Heart right ventricle (tissue), 16 donors: ENCODE data around the gene HNRNPAB. TPM values are rescaled to one million over a fixed set of nuclear protein-coding genes. Genes with fewer than 3 reads are reported as not detected.

Experiments used
- ATAC-seq, 8 donors: fragments of 200-7000 bp; cut with Tn5 transposase; one replicate each; pipeline ENCODE4 v1.9.1; 2020; ENCODE audit warnings: mild to moderate bottlenecking in 8 of 8, moderate library complexity in 8 of 8, moderate number of reproducible peaks in 1 of 8
- DNase-seq, 2 donors: peaks; one replicate each; pipeline ENCODE4 v3.0.0-alpha.2; 2020
- H3K27ac ChIP-seq, 10 donors: fragments of 200-600 bp; sonication (generic) in 2 of 10; one replicate each; pipeline versions ENCODE4 v1.5.0 to v1.8.0; 2020 to 2022; ENCODE audit warnings: mild to moderate bottlenecking in 3 of 10
- H3K27me3 ChIP-seq, 7 donors: fragments of 200-600 bp; one replicate each; pipeline ENCODE4 v1.8.0; 2021 to 2022; ENCODE audit warnings: mild to moderate bottlenecking in 2 of 7
- H3K36me3 ChIP-seq, 9 donors: fragments of 200-600 bp; sonication (generic) in 1 of 9; one replicate each; pipeline versions ENCODE4 v1.5.0 to v1.8.0; 2020 to 2022; ENCODE audit warnings: mild to moderate bottlenecking in 2 of 9
- H3K4me1 ChIP-seq, 9 donors: fragments of 200-600 bp; sonication (generic) in 1 of 9; one replicate each; pipeline versions ENCODE4 v1.5.0 to v1.8.0; 2020 to 2022; ENCODE audit warnings: mild to moderate bottlenecking in 4 of 9
- H3K4me3 ChIP-seq, 10 donors: fragments of 200-600 bp; sonication (generic) in 2 of 10; one replicate each; pipeline versions ENCODE4 v1.5.0 to v1.8.0; 2020 to 2022; ENCODE audit warnings: mild to moderate bottlenecking in 7 of 10, moderate library complexity in 2 of 10
- H3K9me3 ChIP-seq, 11 donors: fragments of 200-600 bp in 10 of 11; sonication (generic) in 2 of 11; one replicate each; pipeline versions ENCODE4 v1.5.0 to v1.8.0; 2013 to 2022; ENCODE audit warnings: mild to moderate bottlenecking in 2 of 11, control low read depth in 1 of 11, moderate library complexity in 1 of 11
- WGBS, 2 donors: extraction: QIAGEN DNeasy Blood & Tissue Kit; methylation state at CpG; one replicate each; pipeline ENCODE4 v1.1.7; 2013; ENCODE audit warnings: inconsistent platforms in 1 of 2; 5-methylcytosine and 5-hydroxymethylcytosine counted together
- intact Hi-C, 10 donors: fragments of 100-400 bp; cut with DNase I; formaldehyde crosslinking; loops; one replicate each; pipeline versions ENCODE4 v1.11.1 to v1.14.2; 2022
- polyA plus RNA-seq, 2 donors: library from polyadenylated mRNA; stranded (reverse); fragments of 200-250 nt; gene quantifications; one replicate each; pipeline ENCODE4 v1.2.3, GENCODE V29; 2013
- total RNA-seq, 10 donors: library from RNA; stranded (reverse); fragmentation: NEBNext Ultra II Directional in 3 of 10; extraction: Animal tissue kit (Norgen Biotek cat#: 25700) in 3 of 10; gene quantifications; one replicate each; pipeline versions ENCODE4 v1.2.1 to v1.2.4, GENCODE V29; 2021 to 2023
- TF ChIP-seq, protein P1 (sequence below), 9 donors: fragments of 200-600 bp; sonication (generic) in 2 of 9; IDR thresholded peaks; one replicate each; pipeline versions ENCODE4 v1.5.0 to v1.8.0; 2021 to 2022; ENCODE audit warnings: antibody characterized with exemption in 9 of 9, mild to moderate bottlenecking in 5 of 9, moderate library complexity in 1 of 9
- donor health status: Arrhythmogenic right ventricular cardiomyopathy.
- donor health status: ischemic (EF 13 %, LVEDD 7.1; RV severe dilation, severe dysfunction).
- donor health status: healthy with polysubstance abuse.
- donor health status: DM: no; HTN: yes; CAD: no.
- donor health status: DM: no; HTN: no; CAD: no.
- donor health status: ischemic (EF 25% LVEDD 6.9; RV normal size, moderate dysfunction).
- donor health status: ischemic (EF 25% LVEDD 5.7; RV mildly dilated, moderate dysfunction).
- donor health status: healthy.
- donor health status: DM: yes; HTN: yes; CAD: no.
- donor health status: Ischemic cardiomyopathy.
- donor health status: ischemic (EF 35%, LVEDD 5.7; RV mildly dilated, moderate dysfunction).
- donor health status: nonischemic (EF 11% LVEDD 7.7; RV severe dilation, severe dysfunction).
- donor health status: DM: yes; HTN: yes; CAD: no.
- donor health status: PGD.
- donor health status: ischemic (EF 29% LVEDD 5.4; RV normal size, mild dysfunction).
- donor health status: nonischemic (EF 23%, LVEDD 6.1; RV moderate dilation, normal function).

Gene HNRNPAB
- total and polyA plus RNA-seq, 12 donors, result 70.8 to 140 (median 81.9) TPM

GRCh38 chr5:178209334-178210072, 5.2 kb downstream of the HNRNPAB start:
- ATAC-seq, result no peak
- 85% methylated on average over 8 of the region's 8 CpGs for WGBS, 2 donors
- H3K9me3 ChIP-seq, result no peaks in the 10 kb centered on the region
- TF ChIP-seq, protein P1, sequence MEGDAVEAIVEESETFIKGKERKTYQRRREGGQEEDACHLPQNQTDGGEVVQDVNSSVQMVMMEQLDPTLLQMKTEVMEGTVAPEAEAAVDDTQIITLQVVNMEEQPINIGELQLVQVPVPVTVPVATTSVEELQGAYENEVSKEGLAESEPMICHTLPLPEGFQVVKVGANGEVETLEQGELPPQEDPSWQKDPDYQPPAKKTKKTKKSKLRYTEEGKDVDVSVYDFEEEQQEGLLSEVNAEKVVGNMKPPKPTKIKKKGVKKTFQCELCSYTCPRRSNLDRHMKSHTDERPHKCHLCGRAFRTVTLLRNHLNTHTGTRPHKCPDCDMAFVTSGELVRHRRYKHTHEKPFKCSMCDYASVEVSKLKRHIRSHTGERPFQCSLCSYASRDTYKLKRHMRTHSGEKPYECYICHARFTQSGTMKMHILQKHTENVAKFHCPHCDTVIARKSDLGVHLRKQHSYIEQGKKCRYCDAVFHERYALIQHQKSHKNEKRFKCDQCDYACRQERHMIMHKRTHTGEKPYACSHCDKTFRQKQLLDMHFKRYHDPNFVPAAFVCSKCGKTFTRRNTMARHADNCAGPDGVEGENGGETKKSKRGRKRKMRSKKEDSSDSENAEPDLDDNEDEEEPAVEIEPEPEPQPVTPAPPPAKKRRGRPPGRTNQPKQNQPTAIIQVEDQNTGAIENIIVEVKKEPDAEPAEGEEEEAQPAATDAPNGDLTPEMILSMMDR (IDR thresholded peaks at IDR 0.05), result no peak
- peaks cover 4 to 91% (median 66%) of the 10 kb centered on the region in 9 donors for H3K36me3 ChIP-seq
- peaks cover 13 to 48% (median 29%) of the 10 kb centered on the region in 9 donors for H3K4me1 ChIP-seq
- H3K27ac ChIP-seq, result no peak overlapping the region
- no peak overlapping the region for H3K4me3 ChIP-seq
- H3K27me3 ChIP-seq, result no peaks in the 10 kb centered on the region
- DNase-seq, result no peak
- intact Hi-C loops, result no loop called here

DNA sequence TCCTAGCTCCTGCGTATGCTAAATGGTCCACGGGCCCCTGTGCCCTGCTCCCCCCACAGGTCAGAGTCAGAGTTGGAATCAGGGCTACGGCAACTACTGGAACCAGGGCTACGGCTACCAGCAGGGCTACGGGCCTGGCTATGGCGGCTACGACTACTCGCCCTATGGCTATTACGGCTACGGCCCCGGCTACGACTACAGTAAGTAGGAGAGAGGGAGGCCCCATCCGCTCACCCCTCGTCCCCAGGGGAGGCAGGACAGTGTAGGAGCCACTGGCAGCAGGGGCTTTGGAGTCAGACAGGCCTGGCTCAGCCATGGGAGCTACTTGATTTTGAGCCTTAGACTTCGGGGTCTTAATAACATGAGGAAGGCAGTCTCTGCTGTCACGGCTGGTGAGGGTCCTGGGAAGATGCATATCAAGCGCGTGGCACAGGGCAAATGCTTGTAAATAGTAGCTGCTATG, 5.8 kb downstream of the HNRNPAB start:
- Histone ChIP-seq H3K4me3 (no peak overlapping the region), H3K9me3 (no peaks in the 10 kb centered on the region), H3K27ac (no peak overlapping the region), H3K36me3 (peaks cover 4 to 97% (median 72%) of the 10 kb centered on the region in 9 donors), H3K27me3 (no peaks in the 10 kb centered on the region), H3K4me1 (peaks cover 13 to 48% (median 29%) of the 10 kb centered on the region in 9 donors)
- DNase-seq, result no peak
- intact Hi-C loops, result no loop called here
- no peak for ATAC-seq
- TF ChIP-seq, protein P1 (IDR thresholded peaks at IDR 0.05), result no peak
- 89 to 91% methylated on average over 18 of the region's 18 CpGs for WGBS, 2 donors

DNA sequence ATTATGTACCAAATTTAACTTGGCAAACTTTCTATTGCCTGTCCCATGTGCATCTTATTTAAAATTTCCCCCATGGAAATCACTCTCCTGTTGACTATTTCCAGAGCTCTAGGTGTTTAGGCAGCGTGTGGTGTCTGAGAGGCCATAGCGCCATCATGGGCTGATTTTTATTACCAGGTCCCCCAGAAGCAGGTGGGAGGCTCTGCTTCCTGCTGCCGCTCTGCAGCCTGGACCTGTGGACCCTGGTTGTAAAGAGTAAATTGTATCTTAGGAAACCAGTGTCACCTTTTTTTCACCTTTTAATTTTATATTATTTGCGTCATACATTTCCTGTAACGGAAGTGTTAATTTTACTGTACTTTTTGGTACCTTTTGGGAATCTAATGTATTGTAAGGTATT, 6.4 kb downstream of the HNRNPAB start:
- H3K36me3 ChIP-seq, result peaks cover 4 to 100% (median 77%) of the 10 kb centered on the region in 9 donors
- TF ChIP-seq, protein P1 (IDR thresholded peaks at IDR 0.05), result no peak
- H3K4me3 ChIP-seq, result no peak overlapping the region
- intact Hi-C loops, result no loop called here
- peaks cover 13 to 48% (median 26%) of the 10 kb centered on the region in 9 donors for H3K4me1 ChIP-seq
- WGBS, 2 donors, result 94% methylated on average over 5 of the region's 5 CpGs
- DNase-seq, result no peak
- no peaks in the 10 kb centered on the region for H3K27me3 ChIP-seq
- H3K27ac ChIP-seq, result no peak overlapping the region
- no peak for ATAC-seq
- no peaks in the 10 kb centered on the region for H3K9me3 ChIP-seq

DNA sequence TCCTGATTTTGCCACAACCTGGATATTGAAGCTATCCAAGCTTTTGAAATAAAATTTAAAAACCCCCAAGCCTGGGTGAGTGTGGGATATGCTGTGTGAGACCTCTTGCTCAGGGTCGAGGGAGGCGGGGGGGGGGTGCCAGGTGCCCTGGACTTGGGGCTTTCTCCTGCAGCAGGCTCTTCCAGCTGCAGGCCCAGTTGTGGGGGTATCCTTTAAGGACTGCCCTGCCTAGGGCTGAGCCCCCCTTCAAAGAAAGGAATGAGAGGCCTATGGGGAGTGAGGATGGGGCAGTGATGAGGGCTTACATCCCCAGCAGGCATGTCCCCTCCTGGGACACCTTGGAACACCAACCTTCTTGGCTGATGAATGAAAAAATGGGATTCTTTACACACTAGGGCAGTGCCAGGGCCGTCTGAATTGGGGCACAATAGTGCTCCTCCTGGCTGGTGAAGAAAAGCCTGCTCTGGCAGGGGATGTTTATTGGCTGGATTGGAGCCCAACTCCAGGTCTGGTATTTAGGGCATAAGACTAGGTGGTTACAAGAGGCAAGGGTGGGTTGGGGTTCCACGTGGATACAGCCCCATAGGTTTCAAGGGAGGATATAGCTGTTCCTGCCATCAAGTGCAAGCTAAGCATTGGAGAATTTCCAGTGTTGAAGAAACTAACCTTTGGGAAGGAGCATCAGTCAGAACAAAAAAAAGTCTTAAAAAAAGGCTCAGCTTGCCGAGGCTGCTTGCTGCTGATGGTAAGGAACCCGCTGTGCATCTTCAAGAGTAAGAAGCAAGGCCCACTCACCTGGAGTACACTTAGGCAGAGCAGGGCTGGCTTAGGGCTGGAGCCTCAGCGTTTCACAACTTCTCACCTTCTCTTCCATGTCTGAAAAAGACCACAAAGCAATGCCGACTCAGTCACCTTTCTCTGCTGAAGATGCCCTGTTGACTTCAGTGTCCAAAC, 7.0 kb downstream of the HNRNPAB start:
- no peaks in the 10 kb centered on the region for H3K9me3 ChIP-seq
- peaks cover 4 to 100% (median 82%) of the 10 kb centered on the region in 9 donors for H3K36me3 ChIP-seq
- intact Hi-C loops, result no loop called here
- no peak overlapping the region for H3K4me3 ChIP-seq
- TF ChIP-seq, protein P1 (IDR thresholded peaks at IDR 0.05), result no peak
- DNase-seq (no peak), ATAC-seq (no peak)
- peaks cover 11 to 44% (median 19%) of the 10 kb centered on the region in 9 donors for H3K4me1 ChIP-seq
- no peak overlapping the region for H3K27ac ChIP-seq
- H3K27me3 ChIP-seq, result no peaks in the 10 kb centered on the region
- WGBS, 2 donors, result 71 to 74% methylated on average over 8 of the region's 8 CpGs
